NCI-H510A treated with DMSO at 0.1 percent for 48 hours (cell line): ENCODE data around the gene GFRA4.

ENCODE experiments used
- DNase-seq: peaks from one replicate; lab custom pipeline; 2025; lab: John Stamatoyannopoulos, UW

The GFRA4 gene

GRCh38 chr20:3673221-3674070 is 10.2 kb upstream of the GFRA4 start:
- no peak for DNase-seq

- DNase-seq: no peak
These were observed 9.5 kb upstream of the GFRA4 start for GRCh38 chr20:3672547-3673171.

- DNase-seq: no peak
These were observed 8.9 kb upstream of the GFRA4 start for GRCh38 chr20:3671986-3672546.

GRCh38 chr20:3670945-3671344 is 7.7 kb upstream of the GFRA4 start:
- DNase-seq: no peak

GRCh38 chr20:3670511-3670910 is 7.3 kb upstream of the GFRA4 start:
- no peak for DNase-seq

- DNase-seq: no peak
These were observed 6.6 kb upstream of the GFRA4 start for GRCh38 chr20:3669710-3670367.

- no peak for DNase-seq
These were observed 4.3 kb upstream of the GFRA4 start for GRCh38 chr20:3667434-3668037.

- no peak for DNase-seq
These were observed 659 bp upstream of the GFRA4 start for GRCh38 chr20:3663858-3664257.

- peak; percentile 17 for DNase-seq
These were observed 1.2 kb downstream of the GFRA4 start for GRCh38 chr20:3661814-3662665.

GRCh38 chr20:3661060-3661813 is 2.0 kb downstream of the GFRA4 start:
- no peak for DNase-seq

GRCh38 chr20:3660262-3661059 is 2.7 kb downstream of the GFRA4 start:
- DNase-seq: no peak

- DNase-seq: no peak
These were observed 3.5 kb downstream of the GFRA4 start for GRCh38 chr20:3659492-3660261.

GRCh38 chr20:3658716-3659491 is 4.3 kb downstream of the GFRA4 start:
- no peak for DNase-seq

GRCh38 chr20:3658019-3658715 is 5.0 kb downstream of the GFRA4 start:
- DNase-seq: no peak

- no peak for DNase-seq
These were observed 8.1 kb downstream of the GFRA4 start for GRCh38 chr20:3655131-3655405.

- peak; percentile 98 for DNase-seq
These were observed 8.7 kb downstream of the GFRA4 start for GRCh38 chr20:3654326-3655130.

GRCh38 chr20:3653921-3654320 is 9.3 kb downstream of the GFRA4 start:
- DNase-seq: peak; percentile 80
